Esophagus squamous epithelium (tissue), 5 donors: ENCODE measurements around the gene CANT1. TPM values are rescaled to one million over a fixed set of nuclear protein-coding genes. Genes with fewer than 3 reads are reported as not detected.

Source experiments
- DNase-seq: peaks from one replicate; lab custom pipeline; 2025; lab: John Stamatoyannopoulos, UW
- H3K27ac ChIP-seq, 4 donors: fragments of 200-600 bp; sonication (generic); one replicate each; pipeline ENCODE4 v1.5.1; 2016 to 2019; ENCODE audit warnings: mild to moderate bottlenecking in 1 of 4
- H3K27me3 ChIP-seq, 4 donors: fragments of 200-600 bp; sonication (generic); 1 replicate in 3 of 4; 2 replicates in 1 of 4; pipeline versions ENCODE4 v1.5.1 to v1.6.0; 2017 to 2021; ENCODE audit warnings: antibody characterized with exemption in 1 of 4
- H3K36me3 ChIP-seq, 3 donors: fragments of 200-600 bp; sonication (generic); one replicate each; pipeline ENCODE4 v1.5.1; 2016 to 2019
- H3K4me1 ChIP-seq, 3 donors: fragments of 200-600 bp; sonication (generic); one replicate each; pipeline ENCODE4 v1.5.1; 2017 to 2019
- H3K4me3 ChIP-seq, 4 donors: fragments of 200-600 bp; sonication (generic); 1 replicate in 3 of 4; 2 replicates in 1 of 4; pipeline ENCODE4 v1.5.1; 2016 to 2019; ENCODE audit warnings: mild to moderate bottlenecking in 2 of 4, moderate library complexity in 1 of 4
- H3K9me3 ChIP-seq, 3 donors: fragments of 200-600 bp; sonication (generic); one replicate each; pipeline ENCODE4 v1.5.1; 2016 to 2019
- CTCF ChIP-seq, 6 experiments: fragments of 450-650 bp in 4 of 6; fragments of 200-600 bp in 2 of 6; sonication (generic) in 2 of 6; IDR thresholded peaks; one replicate each; pipeline ENCODE4 v1.5.1; 2016 to 2019; ENCODE audit warnings: antibody characterized with exemption in 6 of 6, mild to moderate bottlenecking in 4 of 6, moderate library complexity in 4 of 6
- POLR2A ChIP-seq, 4 donors: fragments of 450-650 bp; IDR thresholded peaks; one replicate each; pipeline ENCODE4 v1.6.1; 2017; ENCODE audit warnings: antibody characterized with exemption in 4 of 4, mild to moderate bottlenecking in 4 of 4, moderate library complexity in 3 of 4
- WGBS, 2 donors: methylation state at CpG; one replicate each; pipeline ENCODE4 v1.1.5; 2018; 5-methylcytosine and 5-hydroxymethylcytosine counted together
- intact Hi-C: fragments of 100-400 bp; cut with DNase I; formaldehyde crosslinking; loops from one replicate; pipeline ENCODE4 v1.15.0; 2022
- total RNA-seq, 4 donors: library from RNA; depleted of rRNA; stranded (reverse); fragments of >200 nt; gene quantifications; one replicate each; pipeline ENCODE4 v1.1.0, GENCODE V29; 2016
- donor health status: DM: yes; HTN: yes; CAD: no.

Gene CANT1
- total RNA-seq, 4 donors from 2014 or later, result 36.2 to 58.8 (median 38.3) TPM

DNA sequence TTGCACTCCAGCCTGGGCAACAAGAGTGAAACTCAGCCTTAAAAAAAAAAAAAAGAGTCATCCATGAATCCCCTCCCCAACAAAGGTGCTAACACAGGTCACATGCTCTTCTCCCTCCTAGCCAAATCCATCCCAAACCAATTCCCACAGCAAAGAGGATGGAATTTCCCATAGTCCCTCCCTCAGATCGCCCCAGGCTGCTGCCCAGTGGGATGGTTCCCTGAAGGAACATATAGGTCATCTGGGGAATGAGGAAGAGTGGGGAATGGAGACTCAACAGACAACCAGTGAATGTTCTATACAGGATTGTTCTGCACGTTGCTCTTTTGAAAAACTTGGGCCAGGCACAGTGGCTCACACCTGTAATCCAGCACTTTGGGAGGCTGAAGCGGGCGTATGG, 48.0 kb downstream of the CANT1 start:
- no peaks in the 10 kb centered on the region for H3K36me3 ChIP-seq
- H3K27ac ChIP-seq, result no peak overlapping the region
- intact Hi-C loops, result no loop called here
- no peak overlapping the region for H3K4me3 ChIP-seq
- no peak for DNase-seq
- H3K4me1 ChIP-seq, result peaks cover 0 to 11% (median 0%) of the 10 kb centered on the region in 3 donors
- no peaks in the 10 kb centered on the region for H3K9me3 ChIP-seq
- no peak for TF ChIP-seq CTCF (IDR thresholded peaks at IDR 0.05)
- TF ChIP-seq POLR2A (IDR thresholded peaks at IDR 0.05), result no peak
- H3K27me3 ChIP-seq, result peaks cover 0 to 3% (median 0%) of the 10 kb centered on the region in 4 donors
- 85 to 92% methylated on average over 3 to 4 of the region's 4 CpGs for WGBS, 2 donors

DNA sequence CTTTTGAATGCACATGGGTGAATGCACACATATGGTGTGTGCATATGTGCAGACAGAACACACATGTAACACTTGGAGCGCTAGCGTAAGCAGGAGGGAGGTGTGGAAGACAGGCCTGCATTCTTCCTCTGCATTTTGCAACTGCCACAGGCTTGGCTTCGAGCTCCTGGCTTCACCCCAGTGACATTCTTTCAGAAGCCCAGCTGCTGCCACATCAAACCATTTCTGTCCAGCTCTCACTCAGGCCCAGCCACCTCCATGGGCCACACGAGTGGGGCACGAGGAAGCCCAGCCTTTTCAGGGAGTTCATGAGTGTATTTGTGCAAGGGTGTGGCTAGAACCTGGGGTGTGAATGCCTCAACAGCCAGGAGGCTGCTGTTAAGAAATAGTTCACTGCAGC, 48.6 kb downstream of the CANT1 start:
- WGBS, 2 donors, result 87 to 90% methylated on average over 2 to 3 of the region's 5 CpGs
- no peak overlapping the region for H3K27ac ChIP-seq
- peaks cover 0 to 11% (median 0%) of the 10 kb centered on the region in 3 donors for H3K4me1 ChIP-seq
- DNase-seq, result no peak
- no peak overlapping the region for H3K4me3 ChIP-seq
- H3K9me3 ChIP-seq, result no peaks in the 10 kb centered on the region
- TF ChIP-seq CTCF (IDR thresholded peaks at IDR 0.05) (no peak), POLR2A (IDR thresholded peaks at IDR 0.05) (no peak)
- peaks cover 0 to 3% (median 0%) of the 10 kb centered on the region in 4 donors for H3K27me3 ChIP-seq
- H3K36me3 ChIP-seq, result no peaks in the 10 kb centered on the region
- intact Hi-C loops, result no loop called here

DNA sequence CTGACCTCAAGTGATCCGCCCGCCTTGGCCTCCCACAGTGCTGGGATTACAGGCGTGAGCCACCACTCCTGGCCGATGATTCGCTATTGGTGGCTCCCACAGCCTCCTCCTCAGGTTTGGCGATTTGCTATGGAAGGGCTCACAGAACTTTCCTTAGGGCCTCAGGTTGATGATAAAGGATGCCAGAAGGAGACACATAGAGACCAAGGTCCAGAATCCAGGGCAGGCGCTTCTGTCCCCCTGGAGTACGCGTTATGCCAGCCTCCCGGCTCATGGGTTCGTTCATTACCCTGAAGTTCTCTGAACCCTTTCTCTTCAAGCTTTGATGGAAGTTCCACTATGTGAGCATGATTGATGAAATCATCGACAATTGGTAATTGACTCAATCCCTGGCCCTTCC, 49.8 kb downstream of the CANT1 start:
- H3K4me3 ChIP-seq, result no peak overlapping the region
- DNase-seq, result no peak
- no peaks in the 10 kb centered on the region for H3K36me3 ChIP-seq
- TF ChIP-seq CTCF (IDR thresholded peaks at IDR 0.05) (no peak), POLR2A (IDR thresholded peaks at IDR 0.05) (no peak)
- WGBS, 2 donors, result 93 to 95% methylated on average over 10 to 12 of the region's 12 CpGs
- intact Hi-C loops, result no loop called here
- peaks cover 0 to 11% (median 0%) of the 10 kb centered on the region in 3 donors for H3K4me1 ChIP-seq
- H3K27ac ChIP-seq, result no peak overlapping the region
- peaks cover 0 to 3% (median 0%) of the 10 kb centered on the region in 4 donors for H3K27me3 ChIP-seq
- no peaks in the 10 kb centered on the region for H3K9me3 ChIP-seq

- Histone ChIP-seq H3K4me3 (no peak overlapping the region), H3K36me3 (no peaks in the 10 kb centered on the region), H3K27me3 (peaks cover 0 to 3% (median 0%) of the 10 kb centered on the region in 4 donors), H3K4me1 (peaks cover 0 to 16% (median 0%) of the 10 kb centered on the region in 3 donors), H3K27ac (no peak overlapping the region), H3K9me3 (no peaks in the 10 kb centered on the region)
- intact Hi-C loops, result no loop called here
- TF ChIP-seq CTCF (IDR thresholded peaks at IDR 0.05), result no peak
- TF ChIP-seq POLR2A (IDR thresholded peaks at IDR 0.05), result no peak
- no peak for DNase-seq
- WGBS, 2 donors, result 80 to 82% methylated on average over 5 to 7 of the region's 7 CpGs
Measured at GRCh38 chr17:78958641-78959127, 50.9 kb downstream of the CANT1 start.

DNA sequence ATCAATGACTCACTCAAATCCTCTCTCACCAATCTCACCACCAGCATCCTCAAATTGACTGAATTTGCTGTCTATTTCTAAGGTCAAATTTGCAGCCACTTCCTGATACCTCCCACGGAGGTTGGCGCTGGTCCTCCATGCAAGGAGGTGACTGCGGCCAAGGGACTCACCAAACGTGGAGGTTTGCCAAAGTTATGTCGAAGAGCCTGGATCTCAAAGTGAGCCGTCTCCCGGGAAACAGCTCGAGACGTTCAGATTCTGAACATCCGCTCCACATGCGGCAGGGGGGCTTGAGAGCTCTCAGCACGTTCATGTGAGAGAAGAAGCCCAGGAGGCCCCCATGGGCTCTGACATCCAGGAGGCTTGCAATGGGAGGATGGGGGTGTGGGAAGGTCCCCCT, 52.4 kb downstream of the CANT1 start:
- 18 to 80% methylated on average over 2 to 4 of the region's 12 CpGs for WGBS, 2 donors
- no peaks in the 10 kb centered on the region for H3K36me3 ChIP-seq
- TF ChIP-seq CTCF (IDR thresholded peaks at IDR 0.05), result no peak
- no peak for TF ChIP-seq POLR2A (IDR thresholded peaks at IDR 0.05)
- intact Hi-C loops, result no loop called here
- H3K4me3 ChIP-seq, result no peak overlapping the region
- H3K9me3 ChIP-seq, result no peaks in the 10 kb centered on the region
- H3K4me1 ChIP-seq, result peaks cover 6 to 22% (median 7%) of the 10 kb centered on the region in 3 donors
- H3K27ac ChIP-seq, result no peak overlapping the region
- DNase-seq, result no peak
- peaks cover 0 to 3% (median 0%) of the 10 kb centered on the region in 4 donors for H3K27me3 ChIP-seq
